Measurements from ENCODE around the gene PDE4D. TPM values are rescaled to one million over a fixed set of nuclear protein-coding genes. Genes with fewer than 3 reads are reported as not detected.

The PDE4D gene
- total RNA-seq, 4 donors from 2014 or later = 6.7 to 21.0 (median 15.0) TPM

DNA sequence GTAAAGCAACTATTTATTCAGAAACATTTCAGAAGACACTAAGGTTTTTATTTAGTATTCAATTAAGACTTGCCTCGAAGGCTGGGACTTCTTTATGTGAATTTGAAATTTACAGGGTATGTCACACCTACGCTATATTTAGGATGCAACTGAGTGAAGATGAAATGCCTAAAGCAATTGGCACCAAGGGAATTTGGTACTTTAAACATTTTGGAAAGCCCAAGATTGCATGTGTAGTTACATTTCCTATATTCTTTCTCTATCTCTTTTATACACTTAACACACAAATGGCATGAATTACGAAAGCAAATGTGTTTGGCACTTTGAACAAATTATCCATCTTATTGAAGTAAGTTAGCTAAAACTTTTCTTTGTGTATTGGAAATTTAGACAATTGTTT, 633.3 kb downstream of the PDE4D start:
- intact Hi-C loops (cut with DNase I; ENCODE audit: low total_unique reads) = no loop called here
- TF ChIP-seq, protein P1, sequence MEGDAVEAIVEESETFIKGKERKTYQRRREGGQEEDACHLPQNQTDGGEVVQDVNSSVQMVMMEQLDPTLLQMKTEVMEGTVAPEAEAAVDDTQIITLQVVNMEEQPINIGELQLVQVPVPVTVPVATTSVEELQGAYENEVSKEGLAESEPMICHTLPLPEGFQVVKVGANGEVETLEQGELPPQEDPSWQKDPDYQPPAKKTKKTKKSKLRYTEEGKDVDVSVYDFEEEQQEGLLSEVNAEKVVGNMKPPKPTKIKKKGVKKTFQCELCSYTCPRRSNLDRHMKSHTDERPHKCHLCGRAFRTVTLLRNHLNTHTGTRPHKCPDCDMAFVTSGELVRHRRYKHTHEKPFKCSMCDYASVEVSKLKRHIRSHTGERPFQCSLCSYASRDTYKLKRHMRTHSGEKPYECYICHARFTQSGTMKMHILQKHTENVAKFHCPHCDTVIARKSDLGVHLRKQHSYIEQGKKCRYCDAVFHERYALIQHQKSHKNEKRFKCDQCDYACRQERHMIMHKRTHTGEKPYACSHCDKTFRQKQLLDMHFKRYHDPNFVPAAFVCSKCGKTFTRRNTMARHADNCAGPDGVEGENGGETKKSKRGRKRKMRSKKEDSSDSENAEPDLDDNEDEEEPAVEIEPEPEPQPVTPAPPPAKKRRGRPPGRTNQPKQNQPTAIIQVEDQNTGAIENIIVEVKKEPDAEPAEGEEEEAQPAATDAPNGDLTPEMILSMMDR (IDR thresholded peaks at IDR 0.05) = no peak
- no peak for TF ChIP-seq POLR2A (IDR thresholded peaks at IDR 0.05)
- no peak for DNase-seq (ENCODE audit: low spot score in 2 of 2)
- WGBS, 2 donors = 87 to 91% methylated on average over 3 of the region's 3 CpGs
- no peak overlapping the region for H3K4me3 ChIP-seq (ENCODE audit: low read depth, poor library complexity, severe bottlenecking)

DNA sequence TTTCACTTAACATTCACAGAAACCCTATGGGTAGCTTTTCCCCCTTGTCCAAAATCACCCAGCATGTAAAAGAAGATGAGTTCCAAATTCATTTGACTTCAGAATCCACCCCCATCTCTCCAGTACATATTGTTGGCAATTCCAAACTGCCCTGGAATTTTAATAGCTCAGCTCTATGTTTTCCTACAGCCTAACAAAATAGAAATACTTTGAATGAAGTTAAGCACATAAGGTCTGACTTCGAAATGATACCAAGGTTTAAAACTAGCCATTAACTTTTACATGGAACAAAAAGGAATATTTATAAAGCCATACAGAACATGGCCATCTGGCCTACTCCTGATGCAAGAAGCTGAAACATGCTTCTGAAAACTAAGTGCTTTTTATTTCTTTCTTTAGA, 634.3 kb downstream of the PDE4D start:
- TF ChIP-seq, protein P1 (IDR thresholded peaks at IDR 0.05) = no peak
- TF ChIP-seq POLR2A (IDR thresholded peaks at IDR 0.05) = no peak
- H3K4me3 ChIP-seq (ENCODE audit: low read depth, poor library complexity, severe bottlenecking) = no peak overlapping the region
- no peak for DNase-seq (ENCODE audit: low spot score in 2 of 2)
- intact Hi-C loops (cut with DNase I; ENCODE audit: low total_unique reads) = no loop called here
- 67 to 82% methylated on average over 1 of the region's 1 CpG for WGBS, 2 donors

- intact Hi-C loops (cut with DNase I; ENCODE audit: low total_unique reads) = no loop called here
- WGBS, 2 donors = 90 to 93% methylated on average over 4 of the region's 4 CpGs
- H3K4me3 ChIP-seq (ENCODE audit: low read depth, poor library complexity, severe bottlenecking) = no peak overlapping the region
- TF ChIP-seq POLR2A (IDR thresholded peaks at IDR 0.05) = no peak
- TF ChIP-seq, protein P1 (IDR thresholded peaks at IDR 0.05) = no peak
- DNase-seq (ENCODE audit: low spot score in 2 of 2) = no peak
Observed at GRCh38 chr5:59257488-59258400, 635.8 kb downstream of the PDE4D start.

GRCh38 chr5:59256331-59256730, 637.2 kb downstream of the PDE4D start:
- DNase-seq (ENCODE audit: low spot score in 2 of 2) = no peak
- WGBS, 2 donors = 52 to 54% methylated on average over 3 of the region's 3 CpGs
- no peak overlapping the region for H3K4me3 ChIP-seq (ENCODE audit: low read depth, poor library complexity, severe bottlenecking)
- intact Hi-C loops (cut with DNase I; ENCODE audit: low total_unique reads) = no loop called here
- TF ChIP-seq, protein P1 (IDR thresholded peaks at IDR 0.05) = no peak
- TF ChIP-seq POLR2A (IDR thresholded peaks at IDR 0.05) = no peak

GRCh38 chr5:59254055-59254687, 639.4 kb downstream of the PDE4D start:
- intact Hi-C loops (cut with DNase I; ENCODE audit: low total_unique reads) = no loop called here
- 81 to 92% methylated on average over 2 of the region's 2 CpGs for whole genome bisulfite sequencing, 2 donors
- no peak overlapping the region for H3K4me3 ChIP-seq (ENCODE audit: low read depth, poor library complexity, severe bottlenecking)
- no peak for DNase-seq (ENCODE audit: low spot score in 2 of 2)
- TF ChIP-seq, protein P1 (IDR thresholded peaks at IDR 0.05) = no peak
- no peak for TF ChIP-seq POLR2A (IDR thresholded peaks at IDR 0.05)
